IMR-90 (cell line): ENCODE measurements around the gene TSPAN3. TPM values are rescaled to one million over a fixed set of nuclear protein-coding genes. Genes with fewer than 3 reads are reported as not detected.

Experiments
- ATAC-seq: fragments of 200-7000 bp; cut with Tn5 transposase; 2 replicates; pipeline ENCODE4 v1.9.1; 2020; ENCODE audit warnings: low read depth, mild to moderate bottlenecking, moderate library complexity
- BruUV-seq: library from RNA; stranded (reverse); fragments of 400-500 nt; replicated peaks from 2 replicates; lab custom pipeline; 2021; lab: Mats Ljungman, UMichigan
- CTCF ChIA-PET: fragments of 300-600 bp; formaldehyde crosslinking; extraction: SDS; loops from one replicate; lab custom pipeline; 2021; ENCODE audit warnings: antibody characterized with exemption; lab: Yijun Ruan, JAX
- POLR2A ChIA-PET: fragments of 300-600 bp; sonication (Branson Sonifier 250); formaldehyde crosslinking; loops from one replicate; lab custom pipeline; 2022; ENCODE audit warnings: antibody characterized with exemption; ENCODE audit not compliant: unreplicated experiment; lab: Charles Lee
- DNase-seq: peaks from one replicate; pipeline ENCODE4 v3.0.0; 2013
- H2AFZ ChIP-seq: replicated peaks from 2 replicates; pipeline ENCODE3; 2013; ENCODE audit warnings: low read length, mild to moderate bottlenecking; ENCODE audit not compliant: poor library complexity
- H2AK5ac ChIP-seq: 2 replicates; pipeline ENCODE4 v1.6.1; 2013; ENCODE audit warnings: low read depth, low read length, inconsistent platforms
- H2AK9ac ChIP-seq: replicated peaks from 2 replicates; pipeline ENCODE3; 2013; ENCODE audit warnings: mild to moderate bottlenecking, low read depth, low read length, moderate library complexity; ENCODE audit not compliant: poor library complexity
- H2BK120ac ChIP-seq: 2 replicates; pipeline ENCODE4 v1.6.1; 2013; ENCODE audit warnings: low read depth, low read length, inconsistent platforms
- H2BK15ac ChIP-seq: 3 replicates; pipeline ENCODE4 v1.6.1; 2013; ENCODE audit warnings: low read depth, low read length, inconsistent platforms
- H2BK20ac ChIP-seq: 2 replicates; pipeline ENCODE4 v1.6.1; 2013; ENCODE audit warnings: low read depth, mild to moderate bottlenecking, inconsistent platforms, low read length, moderate library complexity
- H2BK5ac ChIP-seq: 2 replicates; pipeline ENCODE4 v1.6.1; 2013; ENCODE audit warnings: mild to moderate bottlenecking, low read depth, low read length, inconsistent platforms; ENCODE audit not compliant: poor library complexity, severe bottlenecking
- H3K14ac ChIP-seq: replicated peaks from 2 replicates; pipeline ENCODE4 v1.6.1; 2013; ENCODE audit warnings: low read depth, low read length, inconsistent platforms
- H3K18ac ChIP-seq: 2 replicates; pipeline ENCODE4 v1.6.1; 2013; ENCODE audit warnings: low read depth, low read length, control low read depth
- H3K23ac ChIP-seq: 2 replicates; pipeline ENCODE4 v1.6.1; 2013; ENCODE audit warnings: low read depth, low read length, inconsistent platforms
- H3K27ac ChIP-seq: 2 replicates; pipeline ENCODE4 v1.5.1; 2013; ENCODE audit warnings: mild to moderate bottlenecking, control low read depth, low read length; ENCODE audit not compliant: insufficient read depth
- H3K27me3 ChIP-seq: 2 replicates; pipeline ENCODE4 v1.6.1; 2013; ENCODE audit warnings: low read length; ENCODE audit not compliant: control insufficient read depth, insufficient read depth
- H3K36me3 ChIP-seq: 2 replicates; pipeline ENCODE4 v1.6.1; 2013; ENCODE audit warnings: low read length, mixed read lengths; ENCODE audit not compliant: control insufficient read depth, insufficient read depth
- H3K4ac ChIP-seq: 2 replicates; pipeline ENCODE4 v1.6.1; 2013; ENCODE audit warnings: low read depth, low read length, inconsistent platforms
- H3K4me1 ChIP-seq: 2 replicates; pipeline ENCODE4 v1.6.1; 2013; ENCODE audit warnings: low read length, mixed read lengths; ENCODE audit not compliant: control insufficient read depth, insufficient read depth
- H3K4me2 ChIP-seq: 2 replicates; pipeline ENCODE4 v1.6.1; 2013; ENCODE audit warnings: low read depth, mild to moderate bottlenecking, control low read depth, low read length, moderate library complexity
- H3K4me3 ChIP-seq: 2 replicates; pipeline ENCODE4 v1.5.1; 2013; ENCODE audit warnings: low read depth, mild to moderate bottlenecking, control low read depth, low read length, moderate library complexity; ENCODE audit not compliant: insufficient read depth
- H3K56ac ChIP-seq: 2 replicates; pipeline ENCODE4 v1.6.1; 2013; ENCODE audit warnings: low read length, inconsistent platforms; ENCODE audit not compliant: insufficient read depth; ENCODE audit errors: extremely low read depth
- H3K79me1 ChIP-seq, 2 experiments: 2 replicates each; pipeline ENCODE4 v1.6.1; 2013; ENCODE audit warnings: low read length in 2 of 2, inconsistent platforms in 1 of 2, low read depth in 1 of 2
- H3K9ac ChIP-seq: 2 replicates; pipeline ENCODE4 v1.6.1; 2013; ENCODE audit warnings: low read depth, low read length, control low read depth
- H3K9me1 ChIP-seq: 2 replicates; pipeline ENCODE4 v1.6.1; 2013; ENCODE audit warnings: low read length, inconsistent platforms; ENCODE audit not compliant: insufficient read depth
- H3K9me3 ChIP-seq: 2 replicates; pipeline ENCODE4 v1.6.1; 2013; ENCODE audit warnings: low read length; ENCODE audit not compliant: control insufficient read depth, insufficient read depth
- H4K20me1 ChIP-seq: 2 replicates; pipeline ENCODE4 v1.6.1; 2013; ENCODE audit warnings: low read length, inconsistent platforms; ENCODE audit not compliant: insufficient read depth
- H4K5ac ChIP-seq: 2 replicates; pipeline ENCODE4 v1.6.1; 2013; ENCODE audit warnings: mild to moderate bottlenecking, low read depth, low read length, control low read depth
- H4K8ac ChIP-seq, 2 experiments: 2 replicates each; pipeline ENCODE4 v1.6.1; 2013; ENCODE audit warnings: low read depth in 2 of 2, low read length in 2 of 2, control low read depth in 1 of 2, inconsistent platforms in 1 of 2
- H4K91ac ChIP-seq: 2 replicates; pipeline ENCODE4 v1.6.1; 2013; ENCODE audit warnings: low read depth, low read length, inconsistent platforms; ENCODE audit not compliant: insufficient read depth
- BHLHE40 ChIP-seq: fragments of 150-350 bp; IDR thresholded peaks from 2 replicates; pipeline ENCODE4 v1.6.1; 2016; ENCODE audit warnings: mild to moderate bottlenecking, low read depth, low read length
- CEBPB ChIP-seq: IDR thresholded peaks from 2 replicates; pipeline ENCODE4 v1.6.1; 2012; ENCODE audit warnings: low read depth, low read length, improper control_type of control experiment
- CHD1 ChIP-seq: IDR thresholded peaks from 2 replicates; pipeline ENCODE4 v1.6.1; 2012; ENCODE audit warnings: low read depth, low read length, improper control_type of control experiment
- FOS ChIP-seq: fragments of 150-350 bp; IDR thresholded peaks from 2 replicates; pipeline ENCODE4 v1.6.1; 2016; ENCODE audit warnings: low read depth, low read length
- MAFK ChIP-seq: IDR thresholded peaks from 2 replicates; pipeline ENCODE4 v1.6.1; 2012; ENCODE audit warnings: low read depth, low read length, improper control_type of control experiment
- MAZ ChIP-seq: IDR thresholded peaks from 2 replicates; pipeline ENCODE4 v1.6.1; 2012; ENCODE audit warnings: low read depth, mild to moderate bottlenecking, low read length, improper control_type of control experiment, moderate library complexity, borderline replicate concordance
- MXI1 ChIP-seq: IDR thresholded peaks from 2 replicates; pipeline ENCODE4 v1.6.1; 2012; ENCODE audit warnings: low read depth, mild to moderate bottlenecking, low read length, moderate library complexity, borderline replicate concordance
- NFE2L2 ChIP-seq: fragments of 150-350 bp; IDR thresholded peaks from 2 replicates; pipeline ENCODE4 v1.6.1; 2016; ENCODE audit warnings: low read depth, mild to moderate bottlenecking, low read length
- POLR2A ChIP-seq: IDR thresholded peaks from 2 replicates; pipeline ENCODE4 v1.6.1; 2012; ENCODE audit warnings: mild to moderate bottlenecking, low read depth, low read length
- RAD21 ChIP-seq: IDR thresholded peaks from 2 replicates; pipeline ENCODE4 v1.6.1; 2012; ENCODE audit warnings: low read length, improper control_type of control experiment
- RCOR1 ChIP-seq: IDR thresholded peaks from 2 replicates; pipeline ENCODE4 v1.6.1; 2012; ENCODE audit warnings: mild to moderate bottlenecking, low read length, improper control_type of control experiment; ENCODE audit not compliant: insufficient replicate concordance
- RFX5 ChIP-seq: IDR thresholded peaks from 2 replicates; pipeline ENCODE4 v1.8.0; 2012; ENCODE audit warnings: low read depth, mild to moderate bottlenecking, low read length, moderate library complexity
- WGBS, 2 experiments: methylation state at CpG; one replicate each; pipeline versions ENCODE4 v1.1.5 to v1.1.7; 2013; ENCODE audit warnings: missing lambda C conversion rate in 2 of 2; ENCODE audit not compliant: insufficient read length in 1 of 2; ENCODE audit errors: extremely low coverage in 2 of 2; 5-methylcytosine and 5-hydroxymethylcytosine counted together
- dilution Hi-C: fragments of 300-500 bp; cut with HindIII; formaldehyde crosslinking; loops from one replicate; pipeline ENCODE4 v1.14.3; 2018; ENCODE audit warnings: low sequenced_read_pairs; ENCODE audit not compliant: unreplicated experiment
- in situ Hi-C: fragments of 300-500 bp; cut with MboI; formaldehyde crosslinking; loops from 3 replicates; pipeline ENCODE4 v1.14.3; 2019; ENCODE audit warnings: low sequenced_read_pairs, inconsistent platforms, mixed read lengths
- intact Hi-C: fragments of 100-400 bp; cut with micrococcal nuclease; formaldehyde crosslinking; loops from 2 replicates; pipeline ENCODE4 v1.10.0; 2022
- polyA plus RNA-seq, 3 experiments: library from polyadenylated mRNA; depleted of rRNA; stranded (reverse); fragments of >200 nt; gene quantifications; 2 replicates each; pipeline ENCODE4 v1.2.3, GENCODE V29; 2012; ENCODE audit warnings: low replicate concordance in 1 of 3
- total RNA-seq: library from RNA; depleted of rRNA; stranded (reverse); fragments of >200 nt; gene quantifications from 2 replicates; pipeline ENCODE4 v1.2.3, GENCODE V29; 2012
- TF ChIP-seq, protein P1 (sequence below): fragments of 150-350 bp; IDR thresholded peaks from 2 replicates; pipeline ENCODE4 v1.6.1; 2017; ENCODE audit warnings: mild to moderate bottlenecking, antibody characterized with exemption, low read length, low read depth
- TF ChIP-seq, protein P2 (sequence below): fragments of 150-350 bp; IDR thresholded peaks from 2 replicates; pipeline ENCODE4 v1.6.1; 2016; ENCODE audit warnings: low read depth, mild to moderate bottlenecking, low read length, moderate library complexity, borderline replicate concordance
- TF ChIP-seq, protein P3 (sequence below): conservative IDR thresholded peaks from 2 replicates; pipeline ENCODE4 v1.5.1; 2012; ENCODE audit warnings: mild to moderate bottlenecking, low read depth, low read length, improper control_type of control experiment

TSPAN3 gene
- total and polyA plus RNA-seq, 2 of the 4 experiments (the other 2 are of a cell fraction), result 270 to 295 TPM

DNA sequence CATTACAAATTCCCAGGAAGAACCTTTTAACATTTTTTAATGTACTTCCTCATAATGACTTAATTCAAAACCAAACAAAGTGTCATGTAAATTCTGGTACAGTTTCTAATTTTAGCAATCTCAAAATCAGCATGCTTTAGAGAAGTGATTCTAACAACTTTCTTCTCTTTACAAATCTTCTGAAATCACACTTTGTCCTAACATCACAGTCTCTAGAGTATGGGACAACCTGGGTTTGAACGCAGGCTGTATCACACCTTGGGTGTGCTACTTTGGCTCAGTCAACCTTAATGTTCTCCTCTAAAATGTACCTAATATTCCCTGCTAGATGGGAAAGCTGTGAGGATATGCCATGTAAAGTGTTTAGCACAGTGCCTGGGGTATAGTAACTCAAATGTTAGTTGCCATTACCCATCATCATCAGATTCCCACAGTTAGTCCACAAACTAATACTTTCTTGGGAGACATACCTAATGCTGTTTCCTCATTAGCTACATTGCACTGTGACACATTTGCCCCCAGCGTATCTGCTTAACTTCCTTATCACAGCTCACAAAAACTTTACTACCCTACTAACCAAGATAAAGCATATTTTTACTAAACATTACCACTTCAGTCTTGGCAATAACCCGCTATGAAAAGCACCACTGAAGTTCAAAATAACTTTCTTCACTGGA, 3.1 kb downstream of the TSPAN3 start:
- WGBS, 2 experiments, result 73% methylated on average over 2 of the region's 3 CpGs; no CpG with 5 or more reads in 1 of the 2 experiments
- H3K4me1 ChIP-seq, result peaks cover 9% of the 10 kb centered on the region; the same call in 1 of the 2 replicates
- H3K9me1 ChIP-seq, result peaks cover 6% of the 10 kb centered on the region
- no peak overlapping the region for H3K9ac ChIP-seq
- H3K27ac ChIP-seq, result no peak overlapping the region
- H3K4me2 ChIP-seq, result peak overlapping the region; percentile 57
- H3K36me3 ChIP-seq, result 0 out of 2 replicates have a peak, but pooled peaks cover 2% of the 10 kb centered on the region
- in situ Hi-C loops, result no loop called here
- H4K5ac ChIP-seq, result no peak overlapping the region
- H4K8ac ChIP-seq, result peak overlapping the region in 1 of 2 experiments; percentile 10; a peak in 1 of 4 replicates
- peaks cover 17 to 65% of the 10 kb centered on the region in 2 experiments for H3K79me1 ChIP-seq
- no peak overlapping the region for H3K56ac ChIP-seq
- ATAC-seq (no peak), DNase-seq (no peak)
- no peaks in the 10 kb centered on the region for H3K9me3 ChIP-seq
- 0 out of 2 replicates have a peak overlapping the region, but pooled peaks have one; percentile 0 for H3K14ac ChIP-seq
- dilution Hi-C loops, result no loop called here
- H2AK9ac ChIP-seq, result no peak overlapping the region
- intact Hi-C loops, result no loop called here
- no peak overlapping the region for H2BK5ac ChIP-seq
- H2BK15ac ChIP-seq, result no peak overlapping the region
- no peak overlapping the region for H3K4me3 ChIP-seq
- H2BK20ac ChIP-seq, result peak overlapping the region; percentile 2; the same call in 1 of the 2 replicates
- POLR2A ChIA-PET, result no interaction called here
- H2AK5ac ChIP-seq, result peak overlapping the region; percentile 5; the same call in 1 of the 2 replicates
- no peak overlapping the region for H2BK120ac ChIP-seq
- no peak overlapping the region; the same call in 1 of the 2 replicates for H4K91ac ChIP-seq
- CTCF ChIA-PET, result no interaction called here
- no peak overlapping the region for H2AFZ ChIP-seq
- H3K4ac ChIP-seq, result peak overlapping the region; percentile 36; the same call in 1 of the 2 replicates
- H3K27me3 ChIP-seq, result no peaks in the 10 kb centered on the region
- peak overlapping the region; percentile 25 for H3K23ac ChIP-seq
- H3K18ac ChIP-seq, result no peak overlapping the region
- peaks cover 43% of the 10 kb centered on the region for H4K20me1 ChIP-seq
- BruUV-seq, result no TSS peak
- TF ChIP-seq MAZ (no peak), NFE2L2 (no peak), FOS (no peak), BHLHE40 (no peak), MAFK (no peak), MXI1 (no peak), RAD21 (no peak), POLR2A (no peak), CEBPB (no peak), RCOR1 (no peak), RFX5 (no peak), CHD1 (no peak)
- TF ChIP-seq, protein P1, sequence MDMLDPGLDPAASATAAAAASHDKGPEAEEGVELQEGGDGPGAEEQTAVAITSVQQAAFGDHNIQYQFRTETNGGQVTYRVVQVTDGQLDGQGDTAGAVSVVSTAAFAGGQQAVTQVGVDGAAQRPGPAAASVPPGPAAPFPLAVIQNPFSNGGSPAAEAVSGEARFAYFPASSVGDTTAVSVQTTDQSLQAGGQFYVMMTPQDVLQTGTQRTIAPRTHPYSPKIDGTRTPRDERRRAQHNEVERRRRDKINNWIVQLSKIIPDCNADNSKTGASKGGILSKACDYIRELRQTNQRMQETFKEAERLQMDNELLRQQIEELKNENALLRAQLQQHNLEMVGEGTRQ, result no peak
- TF ChIP-seq, protein P2, sequence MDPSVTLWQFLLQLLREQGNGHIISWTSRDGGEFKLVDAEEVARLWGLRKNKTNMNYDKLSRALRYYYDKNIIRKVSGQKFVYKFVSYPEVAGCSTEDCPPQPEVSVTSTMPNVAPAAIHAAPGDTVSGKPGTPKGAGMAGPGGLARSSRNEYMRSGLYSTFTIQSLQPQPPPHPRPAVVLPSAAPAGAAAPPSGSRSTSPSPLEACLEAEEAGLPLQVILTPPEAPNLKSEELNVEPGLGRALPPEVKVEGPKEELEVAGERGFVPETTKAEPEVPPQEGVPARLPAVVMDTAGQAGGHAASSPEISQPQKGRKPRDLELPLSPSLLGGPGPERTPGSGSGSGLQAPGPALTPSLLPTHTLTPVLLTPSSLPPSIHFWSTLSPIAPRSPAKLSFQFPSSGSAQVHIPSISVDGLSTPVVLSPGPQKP, result no peak
- TF ChIP-seq, protein P3, sequence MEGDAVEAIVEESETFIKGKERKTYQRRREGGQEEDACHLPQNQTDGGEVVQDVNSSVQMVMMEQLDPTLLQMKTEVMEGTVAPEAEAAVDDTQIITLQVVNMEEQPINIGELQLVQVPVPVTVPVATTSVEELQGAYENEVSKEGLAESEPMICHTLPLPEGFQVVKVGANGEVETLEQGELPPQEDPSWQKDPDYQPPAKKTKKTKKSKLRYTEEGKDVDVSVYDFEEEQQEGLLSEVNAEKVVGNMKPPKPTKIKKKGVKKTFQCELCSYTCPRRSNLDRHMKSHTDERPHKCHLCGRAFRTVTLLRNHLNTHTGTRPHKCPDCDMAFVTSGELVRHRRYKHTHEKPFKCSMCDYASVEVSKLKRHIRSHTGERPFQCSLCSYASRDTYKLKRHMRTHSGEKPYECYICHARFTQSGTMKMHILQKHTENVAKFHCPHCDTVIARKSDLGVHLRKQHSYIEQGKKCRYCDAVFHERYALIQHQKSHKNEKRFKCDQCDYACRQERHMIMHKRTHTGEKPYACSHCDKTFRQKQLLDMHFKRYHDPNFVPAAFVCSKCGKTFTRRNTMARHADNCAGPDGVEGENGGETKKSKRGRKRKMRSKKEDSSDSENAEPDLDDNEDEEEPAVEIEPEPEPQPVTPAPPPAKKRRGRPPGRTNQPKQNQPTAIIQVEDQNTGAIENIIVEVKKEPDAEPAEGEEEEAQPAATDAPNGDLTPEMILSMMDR, result no peak
